GM19438 (cell line): Measurements from ENCODE around the gene MIA3.

Experiments
- ATAC-seq: cut with Tn5 transposase; IDR thresholded peaks from one replicate; pipeline ENCODE4 v1.9.1; 2021; ENCODE audit warnings: low read depth; ENCODE audit not compliant: unreplicated experiment

The MIA3 gene

DNA sequence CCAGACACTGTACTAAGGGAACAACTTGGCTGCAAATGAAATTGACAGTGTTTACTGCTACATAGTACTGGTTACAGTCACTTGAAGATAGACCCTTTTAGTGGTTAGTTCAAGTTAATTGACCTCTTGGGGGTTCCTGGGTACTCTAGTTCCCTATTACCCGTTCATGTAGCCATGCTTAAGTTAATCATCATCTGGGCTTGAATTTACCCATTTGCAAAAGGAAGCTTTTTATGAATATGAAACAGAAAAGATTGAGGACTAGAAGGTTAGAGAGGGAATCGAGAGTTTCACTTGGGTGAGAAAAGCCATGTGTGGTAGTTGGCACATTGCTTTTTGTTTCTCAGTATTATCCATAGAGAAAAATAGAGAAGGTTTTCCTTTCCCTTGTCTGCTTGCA lies 2.7 kb downstream of the MIA3 start:
- peak; percentile 41 for ATAC-seq

DNA sequence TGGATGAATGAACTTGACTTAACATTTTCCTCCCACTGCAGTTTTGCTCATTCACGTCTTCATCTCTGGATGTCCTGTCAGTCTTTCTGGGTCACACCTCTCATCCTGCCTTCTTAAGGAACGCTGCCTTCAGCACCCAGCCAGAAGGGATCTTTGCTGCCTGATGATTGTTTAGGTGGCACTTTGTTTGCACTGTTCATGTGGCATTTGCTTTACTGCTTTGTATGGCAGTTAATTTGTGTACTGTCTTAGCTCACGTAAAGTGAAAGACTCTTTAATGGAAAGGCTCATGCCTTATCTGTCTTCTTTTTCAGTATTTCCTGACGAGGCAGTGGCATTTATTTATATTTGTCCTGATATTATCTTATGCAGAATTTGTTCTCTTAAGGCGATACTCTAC lies 4.9 kb downstream of the MIA3 start:
- no peak for ATAC-seq

DNA sequence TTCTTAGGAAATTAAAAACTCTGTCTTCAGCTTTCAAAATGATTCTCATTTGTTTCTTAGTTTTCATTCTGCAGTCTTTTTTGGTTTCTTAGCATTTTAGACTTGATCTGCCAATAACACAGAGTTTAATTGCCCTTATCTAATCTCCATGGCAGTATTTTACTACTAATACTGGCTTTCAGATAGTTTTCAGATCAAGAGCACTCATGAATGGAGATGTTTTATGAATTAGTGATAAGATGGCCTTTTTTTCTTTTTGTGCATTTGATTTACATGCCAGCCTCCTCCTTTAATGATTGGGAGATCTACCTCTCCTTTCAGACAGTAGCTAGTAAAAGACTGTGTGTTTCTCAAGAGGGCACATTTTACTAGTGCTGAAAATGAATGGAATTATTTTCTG lies 5.6 kb downstream of the MIA3 start:
- no peak for ATAC-seq

DNA sequence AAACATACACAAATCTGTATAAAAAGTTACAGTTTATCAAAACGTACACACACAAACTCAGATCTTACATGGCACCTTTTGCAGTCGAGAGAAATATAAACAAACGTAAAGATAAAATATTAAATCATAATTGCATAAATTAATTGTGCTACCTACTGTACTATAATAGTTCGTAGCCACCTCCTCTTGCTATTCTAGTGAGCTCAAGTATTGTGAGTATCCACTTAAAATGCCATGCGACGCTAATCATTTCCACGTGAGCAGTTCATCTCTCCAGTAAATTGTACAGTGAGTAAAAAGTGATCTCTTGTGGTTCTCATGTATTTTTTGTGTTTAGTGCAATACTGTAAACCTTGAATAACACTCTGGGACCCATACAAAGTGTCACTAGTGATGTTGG lies 6.3 kb downstream of the MIA3 start:
- no peak for ATAC-seq

DNA sequence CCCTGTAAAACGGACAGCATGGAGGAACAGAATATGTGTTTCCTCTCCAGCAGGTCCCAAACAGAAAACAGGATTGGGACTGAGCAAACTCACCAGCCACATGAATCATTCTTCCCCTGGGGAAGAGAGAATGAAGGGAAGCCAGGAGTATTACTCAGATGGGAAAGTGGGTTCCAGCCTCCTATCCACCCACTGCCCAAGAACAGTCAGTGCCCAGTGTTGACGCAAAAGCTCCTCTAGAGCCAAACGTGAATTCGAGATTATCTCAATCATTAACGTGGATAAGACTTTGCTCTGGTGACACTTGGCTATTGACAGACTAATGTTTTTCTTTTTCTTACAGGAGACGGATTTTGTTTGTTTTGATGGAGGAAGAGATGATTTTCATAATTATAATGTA lies 9.3 kb downstream of the MIA3 start:
- no peak for ATAC-seq

DNA sequence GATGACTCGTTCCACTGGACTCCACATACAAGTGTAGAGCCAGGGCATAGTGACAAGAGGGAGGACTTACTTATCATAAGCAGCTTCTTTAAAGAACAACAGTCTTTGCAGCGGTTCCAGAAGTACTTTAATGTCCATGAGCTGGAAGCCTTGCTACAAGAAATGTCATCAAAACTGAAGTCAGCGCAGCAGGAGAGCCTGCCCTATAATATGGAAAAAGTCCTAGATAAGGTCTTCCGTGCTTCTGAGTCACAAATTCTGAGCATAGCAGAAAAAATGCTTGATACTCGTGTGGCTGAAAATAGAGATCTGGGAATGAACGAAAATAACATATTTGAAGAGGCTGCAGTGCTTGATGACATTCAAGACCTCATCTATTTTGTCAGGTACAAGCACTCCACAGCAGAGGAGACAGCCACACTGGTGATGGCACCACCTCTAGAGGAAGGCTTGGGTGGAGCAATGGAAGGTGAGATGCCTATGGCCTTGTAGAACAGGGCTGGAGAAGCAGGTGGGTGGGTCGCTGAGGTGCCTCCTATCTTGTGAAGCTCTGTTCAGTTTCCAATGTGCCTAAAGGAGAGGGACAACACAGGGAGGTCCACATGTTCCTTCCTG lies 12.1 kb downstream of the MIA3 start:
- ATAC-seq = no peak

DNA sequence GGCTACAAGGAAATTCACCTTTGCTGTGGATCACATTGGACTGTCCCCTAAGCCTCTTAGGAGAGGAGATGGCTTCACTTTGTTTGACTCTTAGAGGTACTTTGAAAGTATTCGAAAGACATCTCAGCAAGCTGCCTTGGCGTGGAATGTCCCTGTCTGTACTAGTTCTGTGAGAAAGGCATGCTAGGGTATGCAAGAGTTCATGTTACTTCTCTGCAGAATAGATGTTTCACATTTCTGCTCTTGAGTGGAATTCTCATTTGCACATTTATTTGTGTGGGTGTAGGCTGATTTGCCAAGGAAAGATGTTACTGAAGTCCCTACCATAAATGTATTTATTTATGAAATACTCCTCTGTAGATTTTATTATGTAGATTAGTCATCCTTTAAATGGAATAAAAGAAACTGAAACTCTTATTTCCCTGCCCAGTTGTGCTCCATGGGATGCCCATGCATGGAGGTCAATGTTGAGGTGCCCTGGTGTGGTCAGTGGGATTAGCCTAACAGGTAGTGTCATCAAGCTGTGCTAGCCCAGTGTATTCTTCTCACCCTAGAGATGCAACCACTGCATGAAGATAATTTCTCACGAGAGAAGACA lies 13.8 kb downstream of the MIA3 start:
- no peak for ATAC-seq

DNA sequence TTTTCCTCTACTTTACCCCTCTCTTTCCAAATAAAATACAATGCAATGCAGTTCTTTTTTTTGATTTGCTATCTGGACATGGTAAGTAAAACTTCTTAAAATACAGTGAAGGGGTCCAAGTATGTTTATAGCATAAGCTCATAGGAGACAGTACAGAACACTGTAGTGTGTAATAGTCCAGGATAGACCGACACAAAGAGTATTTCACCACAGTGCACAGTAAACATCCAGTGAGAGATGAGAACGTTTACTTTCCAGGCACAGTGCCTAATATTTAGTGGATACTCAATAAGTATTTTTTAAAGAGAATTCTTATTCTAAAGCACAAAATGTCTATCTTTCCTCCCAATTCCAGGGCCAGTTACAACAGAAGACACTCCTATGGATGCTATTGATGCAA lies 14.9 kb downstream of the MIA3 start:
- ATAC-seq = no peak

DNA sequence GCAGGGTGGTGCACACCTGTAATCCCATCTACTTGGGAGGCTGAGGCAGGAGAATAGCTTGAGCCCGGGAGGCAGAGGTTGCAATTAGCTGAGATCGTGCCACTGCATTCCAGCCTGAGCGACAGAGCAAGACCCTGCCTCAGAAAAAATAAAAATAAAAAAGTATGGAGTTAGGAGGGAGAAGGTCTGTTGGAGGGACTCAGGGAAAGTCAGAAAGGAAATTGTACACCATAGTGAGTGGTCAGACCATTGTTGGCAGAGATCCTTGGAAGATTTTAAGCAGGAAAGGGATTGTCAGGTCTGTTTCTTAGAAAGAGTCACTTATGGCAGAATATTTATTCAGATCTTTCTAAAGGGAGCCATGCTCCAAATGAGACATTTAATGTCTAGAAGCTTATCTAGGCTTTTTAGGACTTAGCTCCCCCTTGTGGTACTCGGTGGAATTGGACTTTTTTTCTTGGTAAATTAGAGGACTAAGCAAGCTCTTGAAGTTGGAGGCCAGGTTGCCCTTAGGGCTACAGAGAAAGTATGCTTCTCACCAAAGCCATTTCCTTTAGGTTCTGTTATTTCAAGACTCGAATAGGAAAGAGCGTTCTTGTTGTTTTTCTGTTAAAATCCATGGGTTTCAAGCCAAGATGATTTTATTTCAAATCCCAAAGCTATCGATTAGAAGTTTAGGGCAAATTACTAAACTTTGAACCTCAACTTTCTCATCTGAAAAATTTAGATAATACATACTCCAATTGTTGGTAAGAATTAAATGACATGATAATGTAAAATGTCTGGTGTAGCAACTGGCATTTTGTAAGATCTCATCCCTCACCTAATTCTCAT lies 16.5 kb downstream of the MIA3 start:
- peak; percentile 92 for ATAC-seq

DNA sequence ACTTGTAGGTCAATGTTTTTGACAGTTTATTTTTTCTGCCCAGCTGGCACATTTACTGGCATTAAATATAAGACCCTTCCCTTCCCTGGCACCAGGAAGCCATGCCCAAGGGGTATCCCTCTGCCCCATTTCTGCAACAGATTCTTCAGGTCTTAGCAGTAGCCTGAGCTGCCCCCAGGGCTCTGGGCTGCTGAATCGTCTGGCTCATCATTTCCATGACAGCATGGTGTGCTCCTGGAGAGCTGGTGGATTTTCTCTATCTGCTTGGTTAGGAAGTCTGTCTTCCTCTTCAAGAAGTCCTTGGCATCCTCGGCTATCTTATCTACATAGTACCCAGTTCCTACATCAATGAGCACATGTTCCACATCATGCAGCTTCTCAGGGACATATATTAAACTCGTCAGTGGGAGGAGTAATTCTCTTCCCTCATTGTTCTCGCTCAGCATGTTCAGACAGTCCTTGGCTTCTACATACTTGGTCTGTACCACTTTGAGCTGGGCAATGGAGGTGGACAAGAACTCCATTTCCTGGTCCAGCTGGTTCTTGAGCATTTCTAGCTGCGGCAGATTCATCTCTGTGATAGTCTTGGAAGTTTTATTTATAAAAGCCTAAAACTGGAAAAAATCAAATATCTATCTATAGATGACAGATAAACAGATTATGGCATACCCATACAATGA lies 23.5 kb downstream of the MIA3 start:
- no peak for ATAC-seq

DNA sequence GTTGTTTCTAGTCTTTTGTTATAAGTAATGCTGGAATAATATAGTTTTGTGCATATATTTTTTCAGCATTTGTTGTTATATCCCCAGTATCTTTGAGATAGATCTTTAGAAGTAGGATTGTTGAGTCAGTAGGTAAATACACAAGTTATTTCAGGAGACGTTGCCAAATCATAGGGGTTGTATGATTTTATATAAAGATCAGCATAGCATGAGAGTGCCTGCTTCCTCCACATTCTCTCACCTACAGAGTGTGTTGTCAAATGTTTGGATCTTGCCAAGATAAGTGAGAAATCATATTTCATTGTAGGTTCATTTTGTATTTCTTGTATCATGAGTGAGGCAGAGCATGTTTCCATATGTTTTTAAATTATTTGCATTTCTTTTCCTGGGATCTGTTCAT lies 24.6 kb downstream of the MIA3 start:
- ATAC-seq = no peak

DNA sequence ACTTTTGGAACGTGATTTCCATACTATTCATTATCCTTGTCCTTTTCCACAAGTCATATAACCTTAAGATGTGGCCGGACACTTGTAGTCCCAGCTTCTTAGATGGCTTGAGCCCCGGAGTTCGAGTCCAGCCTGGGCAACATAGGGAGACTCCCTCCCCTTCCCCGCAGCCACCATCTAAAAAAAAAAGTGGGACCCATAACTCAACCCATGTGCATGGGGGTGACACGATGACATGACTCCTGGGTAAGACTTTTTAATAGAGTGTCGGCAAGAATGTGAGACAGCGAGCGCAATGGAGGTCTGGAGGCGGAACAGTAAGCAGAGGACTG lies 25.7 kb downstream of the MIA3 start:
- ATAC-seq = no peak

DNA sequence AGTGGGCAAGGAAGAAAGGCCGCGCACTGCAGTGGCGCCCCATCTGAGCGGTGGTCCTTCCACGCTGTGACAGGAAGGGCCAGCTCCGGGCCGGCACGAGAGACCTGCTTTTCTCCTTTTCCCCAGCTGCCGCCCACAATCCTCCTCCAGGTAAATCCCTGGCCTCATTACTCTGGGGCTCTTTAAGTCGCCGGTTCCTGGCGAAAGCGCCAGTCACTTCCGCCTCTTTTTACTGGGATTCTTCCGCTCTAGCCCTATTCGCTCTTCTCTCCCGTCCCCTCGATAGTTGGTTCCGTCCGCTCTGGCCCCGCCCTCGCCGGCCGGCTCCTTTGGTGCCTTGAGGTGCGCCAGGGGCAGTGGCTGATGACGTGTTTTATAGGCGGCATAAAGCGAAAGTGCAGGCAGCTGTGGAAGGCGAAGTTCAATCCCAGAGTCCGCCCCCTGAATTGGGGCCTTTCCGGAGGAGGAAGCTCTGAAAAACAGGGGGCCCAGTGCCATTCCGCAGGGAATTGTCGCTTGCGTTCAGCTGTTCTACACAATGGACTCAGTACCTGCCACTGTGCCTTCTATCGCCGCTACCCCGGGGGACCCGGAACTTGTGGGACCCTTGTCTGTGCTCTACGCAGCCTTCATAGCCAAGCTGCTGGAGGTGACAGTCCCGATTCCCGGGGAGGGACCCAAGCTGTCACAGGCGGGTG lies 26.2 kb downstream of the MIA3 start:
- peak; percentile 97 for ATAC-seq

DNA sequence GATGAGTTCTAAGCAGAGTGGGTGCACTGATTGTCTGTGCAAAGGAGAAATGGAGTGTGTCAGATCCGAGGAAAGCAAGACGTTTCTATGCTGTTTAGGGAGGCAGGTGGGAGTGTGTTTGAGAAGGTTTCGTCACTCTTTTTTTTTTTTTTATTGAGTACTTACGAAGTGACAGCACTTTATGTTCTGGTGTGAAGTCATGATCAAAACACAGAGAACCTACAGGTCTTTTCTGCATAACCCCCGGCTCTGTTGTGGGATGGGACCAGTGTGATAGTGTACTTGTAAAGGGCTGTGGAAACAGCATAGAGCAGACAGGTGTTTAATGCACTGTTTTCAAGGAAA lies 26.7 kb downstream of the MIA3 start:
- no peak for ATAC-seq

DNA sequence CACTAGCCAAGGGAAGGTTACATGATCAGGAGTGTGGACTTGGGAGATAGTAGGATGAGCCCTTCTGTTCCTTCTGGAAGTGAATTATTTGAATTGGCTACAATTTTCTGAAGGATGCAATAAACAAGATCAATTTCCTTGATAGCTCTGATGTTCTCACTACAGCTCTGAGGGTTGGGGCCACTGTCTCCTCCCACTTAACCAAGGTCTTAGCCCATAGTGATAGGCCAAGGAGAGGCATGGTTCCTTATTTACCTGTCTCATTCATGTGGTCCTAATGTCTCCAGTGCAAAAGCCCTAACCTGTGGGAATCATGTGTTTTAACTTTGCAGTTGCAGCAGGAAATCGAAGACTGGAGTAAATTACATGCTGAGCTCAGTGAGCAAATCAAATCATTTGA lies 34.8 kb downstream of the MIA3 start:
- no peak for ATAC-seq

DNA sequence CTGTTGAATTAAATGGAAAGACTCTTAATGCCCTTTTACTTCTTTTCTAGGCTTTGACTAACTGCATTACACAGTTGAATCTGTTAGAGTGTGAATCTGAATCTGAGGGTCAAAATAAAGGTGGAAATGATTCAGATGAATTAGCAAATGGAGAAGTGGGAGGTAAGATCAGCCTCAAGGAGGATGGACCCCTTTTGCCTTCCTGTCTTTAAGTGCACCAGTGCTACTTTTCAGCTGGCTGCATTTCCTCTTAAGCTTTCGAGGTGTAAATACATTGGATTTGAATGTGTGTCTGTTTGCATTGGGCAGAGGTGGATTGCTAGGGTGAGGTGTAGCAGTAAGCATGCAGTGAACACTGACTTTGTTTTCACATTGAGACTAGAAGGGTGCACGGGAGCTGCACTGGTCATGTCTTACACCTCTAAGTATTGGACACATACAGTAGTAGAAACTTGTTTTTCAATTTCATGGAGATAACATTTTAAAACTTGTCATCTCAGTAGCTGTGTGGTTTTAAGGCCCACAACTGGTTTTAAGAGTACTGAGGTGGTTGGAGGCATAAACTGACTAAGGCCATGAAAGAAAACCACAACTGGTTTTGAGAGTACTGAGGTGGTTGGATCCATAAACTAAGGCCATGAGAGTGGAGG lies 35.4 kb downstream of the MIA3 start:
- ATAC-seq = peak; percentile 68

DNA sequence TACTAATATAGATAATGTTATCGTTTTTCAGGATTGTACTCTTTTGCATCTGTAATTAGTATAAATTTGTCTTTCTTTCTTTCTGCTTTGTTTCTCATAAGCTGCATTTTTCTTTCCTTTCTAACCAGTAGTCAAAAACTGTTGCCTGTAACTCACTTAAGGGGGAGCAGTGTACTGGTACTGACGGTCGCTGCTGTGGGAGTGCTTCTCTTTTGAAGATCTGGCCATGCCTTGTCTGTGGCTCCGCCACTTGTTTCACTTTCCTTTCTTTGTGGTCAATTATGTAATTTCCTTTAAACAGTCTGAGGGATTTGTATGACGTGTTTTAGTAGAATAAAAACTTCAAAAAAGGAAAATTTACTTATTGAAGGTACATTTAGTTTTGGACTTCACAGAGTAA lies 37.0 kb downstream of the MIA3 start:
- ATAC-seq = peak; percentile 91

DNA sequence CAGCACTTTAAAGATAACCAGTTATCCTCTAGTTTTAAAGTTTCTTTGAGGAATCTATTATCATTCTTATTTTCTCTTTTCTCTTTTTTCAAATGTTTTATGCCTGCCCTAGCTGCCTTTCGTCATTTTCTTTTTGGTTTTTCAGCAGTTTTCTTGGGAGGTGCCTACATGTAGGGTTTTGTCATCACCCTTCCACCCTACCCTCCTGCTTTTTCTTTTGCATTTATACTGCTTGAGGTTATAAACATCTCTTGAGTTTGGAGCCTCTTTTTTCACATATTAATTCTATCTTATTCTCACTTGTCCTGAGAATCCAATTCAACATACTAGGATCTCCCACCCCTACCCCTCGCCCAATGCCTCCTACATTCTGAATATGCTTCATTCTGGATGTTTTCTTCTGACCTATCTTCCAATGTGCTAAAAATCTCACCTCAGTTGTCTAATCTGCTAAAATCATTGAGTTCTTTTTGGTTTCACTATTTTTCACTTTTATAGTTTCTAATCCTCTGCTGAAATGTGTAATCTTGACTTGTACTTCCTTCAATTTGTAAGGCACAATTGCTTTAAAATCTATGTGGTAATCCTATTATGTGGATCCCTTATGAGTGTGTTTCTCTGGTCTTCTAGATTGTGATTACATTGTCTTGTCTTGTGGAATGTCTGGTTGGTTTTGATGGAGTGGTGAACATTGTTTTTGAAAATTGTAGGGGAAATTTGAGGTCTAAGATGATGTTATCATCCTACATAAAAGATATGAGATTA lies 38.7 kb downstream of the MIA3 start:
- no peak for ATAC-seq

DNA sequence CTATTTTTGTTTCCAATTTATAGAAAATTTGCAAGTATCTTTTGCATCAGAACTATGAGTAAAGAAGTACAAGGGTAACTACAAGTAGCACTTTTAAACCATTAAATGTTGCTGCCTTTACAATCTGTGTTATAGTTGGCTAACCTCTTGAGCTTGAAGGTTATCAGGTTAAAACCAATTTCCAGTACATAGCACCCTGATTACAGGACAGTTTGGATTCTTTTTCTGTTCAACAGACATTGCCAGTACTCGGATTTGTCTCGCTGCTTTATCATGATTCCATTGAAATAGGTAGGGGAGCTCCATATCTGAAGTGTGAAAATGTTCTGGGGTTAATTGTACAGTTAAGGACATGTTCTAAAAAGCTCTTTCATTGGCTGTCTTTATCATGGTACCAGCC lies 40.0 kb downstream of the MIA3 start:
- no peak for ATAC-seq

DNA sequence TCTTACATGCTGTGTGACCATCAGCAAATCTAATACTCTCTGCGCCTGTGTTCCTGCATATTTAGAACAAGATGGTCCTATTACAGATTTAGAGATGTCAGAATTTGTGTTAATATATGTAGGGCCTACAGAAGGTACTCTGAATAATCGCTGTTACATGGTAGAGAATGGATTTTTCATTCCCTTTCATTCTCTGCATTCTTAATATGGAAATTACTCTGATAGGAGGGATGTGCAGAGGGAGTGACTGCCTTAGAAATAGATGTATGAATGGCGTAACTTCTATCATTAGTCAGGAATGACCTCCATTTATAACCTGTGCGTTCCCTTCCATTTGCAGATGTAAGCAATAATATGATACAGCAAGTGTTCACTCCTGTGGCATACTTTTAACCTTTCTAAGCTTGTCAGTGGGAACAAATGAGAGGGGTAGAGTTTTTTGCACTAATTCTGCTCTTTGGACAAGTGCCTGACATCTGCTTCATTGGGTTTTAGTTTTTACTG lies 45.6 kb downstream of the MIA3 start:
- no peak for ATAC-seq
